ENCODE results near the gene GRK5. TPM values are rescaled to one million over a fixed set of nuclear protein-coding genes. Genes with fewer than 3 reads are reported as not detected.
A peak's percentile ranks its signal among the peaks of the same experiment; 100 is the strongest.

The GRK5 gene
- total and polyA plus RNA-seq, 7 donors, result 7.9 to 32.4 (median 19.8) TPM

DNA sequence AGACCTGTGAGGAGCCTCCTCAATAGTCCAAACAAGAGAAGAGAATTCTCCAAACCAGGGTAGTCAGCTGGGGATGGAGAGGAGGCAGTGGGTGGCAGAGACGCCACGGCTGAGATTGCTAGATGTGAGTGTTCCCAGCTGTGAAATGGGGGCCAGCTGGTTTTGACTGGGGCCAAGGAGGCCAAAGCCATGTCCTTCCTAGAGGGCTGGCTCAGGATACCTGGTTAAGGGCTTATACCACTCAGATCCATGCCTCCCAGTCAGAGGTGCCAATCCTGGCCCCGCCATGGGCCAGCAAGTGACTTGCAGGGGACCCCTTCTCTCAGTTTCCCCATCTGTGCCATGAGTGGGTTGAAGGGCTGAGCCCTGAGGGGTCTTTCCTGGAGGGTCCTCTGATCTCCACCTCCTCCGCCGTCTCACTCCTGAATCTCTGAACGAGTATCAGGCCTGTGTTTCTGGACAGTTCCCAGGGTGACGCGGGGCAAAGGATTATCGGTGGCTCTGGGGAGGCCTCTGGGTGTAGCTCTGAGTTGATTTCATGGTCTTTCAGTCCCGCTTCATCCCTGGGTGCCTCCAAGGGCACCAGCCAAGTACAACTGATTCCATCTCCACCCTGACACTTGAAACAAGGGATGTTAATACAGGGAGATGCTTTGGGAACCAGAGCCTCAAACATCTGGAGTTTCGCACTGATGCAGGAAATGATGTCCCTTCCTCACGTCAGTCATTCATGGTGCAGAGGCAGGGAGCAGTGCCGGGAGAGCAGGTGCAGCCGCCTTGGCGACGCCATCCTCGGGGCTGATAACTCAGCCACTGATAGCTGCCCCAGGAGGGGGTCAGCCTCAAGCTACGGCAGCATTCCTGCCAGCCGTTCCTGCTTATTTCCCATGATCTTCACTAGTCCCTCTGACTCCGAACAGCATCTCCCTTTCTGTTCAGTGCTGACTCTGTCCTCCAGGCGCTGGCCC, 208.4 kb downstream of the GRK5 start:
- Histone ChIP-seq H3K27me3 (no peaks in the 10 kb centered on the region), H3K36me3 (no peaks in the 10 kb centered on the region), H3K4me3 (no peak overlapping the region), H3K4me1 (peaks cover 0 to 39% (median 28%) of the 10 kb centered on the region in 4 donors), H3K9me3 (no peaks in the 10 kb centered on the region), H3K27ac (peak overlapping the region in 1 of 4 donors; percentile 12)
- intact Hi-C loops (cut with DNase I), result loop anchor here (5.0 kb wide), 1 partner anchor 134 kb away; no protein-coding TSS in a partner anchor
- 87 to 90% methylated on average over 21 of the region's 21 CpGs for WGBS, 2 donors
- TF ChIP-seq POLR2AphosphoS5 (IDR thresholded peaks at IDR 0.05) (no peak), POLR2A (IDR thresholded peaks at IDR 0.05) (no peak), EP300 (IDR thresholded peaks at IDR 0.05) (no peak)
- TF ChIP-seq, protein P1, sequence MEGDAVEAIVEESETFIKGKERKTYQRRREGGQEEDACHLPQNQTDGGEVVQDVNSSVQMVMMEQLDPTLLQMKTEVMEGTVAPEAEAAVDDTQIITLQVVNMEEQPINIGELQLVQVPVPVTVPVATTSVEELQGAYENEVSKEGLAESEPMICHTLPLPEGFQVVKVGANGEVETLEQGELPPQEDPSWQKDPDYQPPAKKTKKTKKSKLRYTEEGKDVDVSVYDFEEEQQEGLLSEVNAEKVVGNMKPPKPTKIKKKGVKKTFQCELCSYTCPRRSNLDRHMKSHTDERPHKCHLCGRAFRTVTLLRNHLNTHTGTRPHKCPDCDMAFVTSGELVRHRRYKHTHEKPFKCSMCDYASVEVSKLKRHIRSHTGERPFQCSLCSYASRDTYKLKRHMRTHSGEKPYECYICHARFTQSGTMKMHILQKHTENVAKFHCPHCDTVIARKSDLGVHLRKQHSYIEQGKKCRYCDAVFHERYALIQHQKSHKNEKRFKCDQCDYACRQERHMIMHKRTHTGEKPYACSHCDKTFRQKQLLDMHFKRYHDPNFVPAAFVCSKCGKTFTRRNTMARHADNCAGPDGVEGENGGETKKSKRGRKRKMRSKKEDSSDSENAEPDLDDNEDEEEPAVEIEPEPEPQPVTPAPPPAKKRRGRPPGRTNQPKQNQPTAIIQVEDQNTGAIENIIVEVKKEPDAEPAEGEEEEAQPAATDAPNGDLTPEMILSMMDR (IDR thresholded peaks at IDR 0.05), result no peak
- DNase-seq, result no peak

- TF ChIP-seq, protein P1 (IDR thresholded peaks at IDR 0.05), result peak; percentile 68 to 80 (median 73)
- no peak for TF ChIP-seq POLR2A (IDR thresholded peaks at IDR 0.05)
- peak in 1 of 4 donors; percentile 35 for TF ChIP-seq POLR2AphosphoS5 (IDR thresholded peaks at IDR 0.05)
- TF ChIP-seq EP300 (IDR thresholded peaks at IDR 0.05), result no peak
- H3K4me3 ChIP-seq, result no peak overlapping the region
- no peaks in the 10 kb centered on the region for H3K9me3 ChIP-seq
- intact Hi-C loops (cut with DNase I), result loop anchor here (1.0 to 5.0 kb wide), 3 partner anchors 135 to 218 kb away; no protein-coding TSS in a partner anchor
- H3K27ac ChIP-seq, result peak overlapping the region in 1 of 4 donors; percentile 23
- H3K4me1 ChIP-seq, result peaks cover 0 to 38% (median 28%) of the 10 kb centered on the region in 4 donors
- H3K36me3 ChIP-seq, result no peaks in the 10 kb centered on the region
- WGBS, 2 donors, result 29 to 40% methylated on average over 10 of the region's 10 CpGs
- no peaks in the 10 kb centered on the region for H3K27me3 ChIP-seq
- peak; percentile 80 for DNase-seq
These were observed 209.5 kb downstream of the GRK5 start for GRCh38 chr10:119416855-119417254.

DNA sequence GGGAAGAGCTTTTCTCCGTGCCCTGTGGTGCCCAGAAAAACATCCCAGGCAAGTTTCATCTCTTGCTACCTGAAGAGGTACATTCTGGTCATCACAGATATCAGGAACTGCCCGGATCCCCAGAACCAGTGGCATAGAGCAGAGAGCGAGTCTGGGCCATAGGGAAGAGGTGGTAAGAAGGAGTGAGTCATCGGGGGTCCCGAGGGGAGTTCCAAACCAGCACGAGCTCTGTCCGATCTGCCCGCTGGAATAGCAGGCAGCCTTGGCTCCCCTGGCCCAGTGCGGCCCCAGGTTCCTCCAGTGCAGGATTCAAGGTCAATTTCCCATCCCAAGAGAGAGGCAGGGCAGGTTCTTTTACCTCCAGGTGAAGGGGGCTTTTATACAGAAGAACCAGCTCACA, 210.5 kb downstream of the GRK5 start:
- Histone ChIP-seq H3K4me1 (peaks cover 0 to 31% (median 19%) of the 10 kb centered on the region in 4 donors), H3K27ac (no peak overlapping the region), H3K4me3 (no peak overlapping the region), H3K36me3 (no peaks in the 10 kb centered on the region), H3K27me3 (no peaks in the 10 kb centered on the region), H3K9me3 (no peaks in the 10 kb centered on the region)
- intact Hi-C loops (cut with DNase I), result loop anchor here (1.0 to 5.0 kb wide), 4 partner anchors 23 to 219 kb away; no protein-coding TSS in a partner anchor
- TF ChIP-seq POLR2AphosphoS5 (IDR thresholded peaks at IDR 0.05) (no peak), POLR2A (IDR thresholded peaks at IDR 0.05) (no peak), EP300 (IDR thresholded peaks at IDR 0.05) (no peak)
- TF ChIP-seq, protein P1 (IDR thresholded peaks at IDR 0.05), result no peak
- WGBS, 2 donors, result 89 to 92% methylated on average over 9 of the region's 9 CpGs
- no peak for DNase-seq

GRCh38 chr10:119418362-119418761, 211.0 kb downstream of the GRK5 start:
- Histone ChIP-seq H3K27me3 (no peaks in the 10 kb centered on the region), H3K4me3 (no peak overlapping the region), H3K4me1 (peaks cover 0 to 26% (median 14%) of the 10 kb centered on the region in 4 donors), H3K9me3 (no peaks in the 10 kb centered on the region), H3K27ac (no peak overlapping the region), H3K36me3 (peaks cover 0 to 4% (median 0%) of the 10 kb centered on the region in 4 donors)
- TF ChIP-seq POLR2AphosphoS5 (IDR thresholded peaks at IDR 0.05) (no peak), EP300 (IDR thresholded peaks at IDR 0.05) (no peak), POLR2A (IDR thresholded peaks at IDR 0.05) (no peak)
- TF ChIP-seq, protein P1 (IDR thresholded peaks at IDR 0.05), result no peak
- WGBS, 2 donors, result 80 to 86% methylated on average over 4 of the region's 4 CpGs
- no peak for DNase-seq
- intact Hi-C loops (cut with DNase I), result loop anchor here (2.0 to 5.0 kb wide), 2 partner anchors 22 to 136 kb away; no protein-coding TSS in a partner anchor

All from sigmoid colon (tissue), 7 donors.